GM12801 (cell line): ENCODE data around the gene CTNNBIP1.

Source experiments
- CTCF ChIP-seq: IDR thresholded peaks from one replicate; pipeline ENCODE4 v1.5.1; 2011; ENCODE audit warnings: control low read depth; ENCODE audit not compliant: insufficient read length; ENCODE audit errors: extremely low read depth

CTNNBIP1 gene

GRCh38 chr1:9882945-9883303 lies 27.1 kb downstream of the CTNNBIP1 start:
- no peak for TF ChIP-seq CTCF

GRCh38 chr1:9882296-9882944 lies 27.6 kb downstream of the CTNNBIP1 start:
- TF ChIP-seq CTCF = no peak

- no peak for TF ChIP-seq CTCF
Observed at GRCh38 chr1:9881838-9882249, 28.2 kb downstream of the CTNNBIP1 start.

GRCh38 chr1:9878404-9878803 lies 31.7 kb downstream of the CTNNBIP1 start:
- TF ChIP-seq CTCF = no peak

- TF ChIP-seq CTCF = no peak
Observed at GRCh38 chr1:9877962-9878361, 32.1 kb downstream of the CTNNBIP1 start.

- TF ChIP-seq CTCF = no peak
Observed at GRCh38 chr1:9875636-9876000, 34.5 kb downstream of the CTNNBIP1 start.

- peak; percentile 15 for TF ChIP-seq CTCF
Observed at GRCh38 chr1:9874959-9875635, 35.0 kb downstream of the CTNNBIP1 start.
